ENCODE results near the gene TPO. TPM values are rescaled to one million over a fixed set of nuclear protein-coding genes. Genes with fewer than 3 reads are reported as not detected.
"Not testable (repeated sequence)": the region's sequence is repeated elsewhere in the genome, so short reads cannot be mapped to it uniquely, and the experiment has no call there.

Gene TPO
- polyA plus RNA-seq, 6 donors from 2014 or later: not detected

GRCh38 chr2:1556776-1557466 lies 143.7 kb downstream of the TPO start:
- Mint-ChIP-seq H3K36me3 (no peaks in the 10 kb centered on the region), H3K27ac (no peak overlapping the region), H3K4me3 (no peak overlapping the region), H3K27me3 (peaks cover 9 to 21% (median 13%) of the 10 kb centered on the region in 3 donors), H3K9me3 (no peaks in the 10 kb centered on the region), H3K4me1 (no peaks in the 10 kb centered on the region)
- no peak for ATAC-seq (ENCODE audit: low read depth in 2 of 2)
- no peak for DNase-seq

DNA sequence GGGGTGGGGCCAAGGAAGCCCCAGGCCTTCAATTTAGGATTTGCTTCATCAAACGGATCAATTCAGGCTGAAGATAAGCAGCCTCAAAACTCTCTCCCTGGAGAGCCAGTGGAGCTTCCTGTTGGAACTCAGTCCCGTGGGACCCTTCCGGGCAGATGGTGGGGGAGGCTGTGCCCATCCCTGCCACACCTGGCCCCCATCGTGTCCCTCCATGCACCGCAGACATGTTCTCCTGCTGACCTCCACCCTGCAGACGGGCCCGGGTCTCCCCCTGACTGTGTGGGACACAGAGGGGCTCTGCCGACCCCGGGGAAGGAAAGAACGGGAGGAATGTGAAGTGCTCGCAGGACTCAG lies 144.2 kb downstream of the TPO start:
- no peak for DNase-seq
- no peaks in the 10 kb centered on the region for H3K4me1 Mint-ChIP-seq
- ATAC-seq (ENCODE audit: low read depth in 2 of 2): no peak
- H3K9me3 Mint-ChIP-seq: no peaks in the 10 kb centered on the region
- H3K27me3 Mint-ChIP-seq: peaks cover 6 to 16% (median 13%) of the 10 kb centered on the region in 3 donors
- no peak overlapping the region for H3K4me3 Mint-ChIP-seq
- H3K36me3 Mint-ChIP-seq: no peaks in the 10 kb centered on the region
- H3K27ac Mint-ChIP-seq: no peak overlapping the region

- Mint-ChIP-seq H3K36me3 (no peaks in the 10 kb centered on the region), H3K27ac (no peak overlapping the region), H3K4me3 (no peak overlapping the region), H3K4me1 (peaks cover 0 to 16% (median 15%) of the 10 kb centered on the region in 3 donors), H3K27me3 (peaks cover 5 to 16% (median 6%) of the 10 kb centered on the region in 3 donors), H3K9me3 (no peaks in the 10 kb centered on the region)
- ATAC-seq (ENCODE audit: low read depth in 2 of 2) (no peak), DNase-seq (no peak)
These were observed 146.4 kb downstream of the TPO start for GRCh38 chr2:1559589-1560175.

- Mint-ChIP-seq H3K9me3 (peaks cover 0 to 2% (median 0%) of the 10 kb centered on the region in 7 donors), H3K27me3 (peaks cover 5 to 16% (median 6%) of the 10 kb centered on the region in 3 donors), H3K4me3 (no peak overlapping the region), H3K4me1 (peaks cover 0 to 20% (median 20%) of the 10 kb centered on the region in 3 donors), H3K27ac (no peak overlapping the region), H3K36me3 (no peaks in the 10 kb centered on the region)
- no peak for DNase-seq
- ATAC-seq (ENCODE audit: low read depth in 2 of 2): no peak
These were observed 148.0 kb downstream of the TPO start for GRCh38 chr2:1561259-1561658.

DNA sequence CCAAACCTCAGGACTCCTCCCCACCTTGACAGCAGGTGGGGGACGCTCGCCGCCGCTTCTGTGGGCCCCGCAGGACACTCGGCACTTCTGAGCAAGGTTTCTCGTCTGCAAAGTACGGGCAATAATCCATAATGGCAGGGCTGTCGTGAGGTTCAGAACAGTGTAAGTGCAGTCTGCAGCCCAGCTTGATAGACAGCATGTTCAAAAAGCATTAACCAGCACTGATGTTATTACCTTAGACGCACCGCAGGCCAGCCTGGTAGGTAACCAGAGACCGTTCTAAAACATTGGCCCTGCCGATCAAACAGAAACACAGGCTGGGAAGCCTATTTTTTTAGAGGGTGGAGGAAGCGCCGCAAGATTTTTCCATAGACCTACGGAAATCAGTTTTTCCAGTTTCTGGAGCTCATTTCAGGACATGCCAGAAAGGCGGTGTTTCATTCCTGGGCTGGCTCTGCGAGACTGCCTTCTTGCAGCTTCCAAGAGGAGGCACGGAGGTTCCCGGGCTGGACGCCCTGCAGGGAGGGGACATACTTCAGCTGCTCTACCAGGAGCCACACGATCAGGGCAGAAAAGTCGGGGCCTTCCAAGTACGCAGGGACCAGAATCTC lies 148.7 kb downstream of the TPO start:
- DNase-seq (no peak), ATAC-seq (ENCODE audit: low read depth in 2 of 2) (no peak)
- Mint-ChIP-seq H3K4me1 (peaks cover 0 to 20% (median 20%) of the 10 kb centered on the region in 3 donors), H3K36me3 (no peaks in the 10 kb centered on the region), H3K27me3 (peaks cover 5 to 16% (median 6%) of the 10 kb centered on the region in 3 donors), H3K4me3 (peak overlapping the region in 1 of 8 donors; percentile 35), H3K27ac (no peak overlapping the region), H3K9me3 (peaks cover 0 to 7% (median 0%) of the 10 kb centered on the region in 7 donors)

- Mint-ChIP-seq H3K4me3 (peak overlapping the region in 1 of 8 donors; percentile 36), H3K4me1 (peaks cover 0 to 20% (median 20%) of the 10 kb centered on the region in 3 donors), H3K27ac (peak overlapping the region in 1 of 6 donors; percentile 43), H3K9me3 (peaks cover 0 to 14% (median 0%) of the 10 kb centered on the region in 7 donors), H3K36me3 (no peaks in the 10 kb centered on the region), H3K27me3 (peaks cover 5 to 16% (median 6%) of the 10 kb centered on the region in 3 donors)
- ATAC-seq (ENCODE audit: low read depth in 2 of 2) (no peak), DNase-seq (no peak)
These were observed 150.0 kb downstream of the TPO start for GRCh38 chr2:1563084-1563857.

GRCh38 chr2:1563943-1564891 lies 151.0 kb downstream of the TPO start:
- peak overlapping the region in 5 of 6 donors; percentile 17 to 72 (median 43) for H3K27ac Mint-ChIP-seq
- ATAC-seq (ENCODE audit: low read depth in 2 of 2) (peak in 1 of 2 donors; percentile 66), DNase-seq (no peak)
- no peaks in the 10 kb centered on the region for H3K36me3 Mint-ChIP-seq
- H3K4me3 Mint-ChIP-seq: peak overlapping the region in 5 of 8 donors; percentile 20 to 72 (median 56)
- peaks cover 5 to 16% (median 6%) of the 10 kb centered on the region in 3 donors for H3K27me3 Mint-ChIP-seq
- peaks cover 0 to 14% (median 0%) of the 10 kb centered on the region in 7 donors for H3K9me3 Mint-ChIP-seq
- peaks cover 0 to 20% (median 20%) of the 10 kb centered on the region in 3 donors for H3K4me1 Mint-ChIP-seq

- H3K4me3 Mint-ChIP-seq: no peak overlapping the region
- H3K9me3 Mint-ChIP-seq: peaks cover 0 to 14% (median 0%) of the 10 kb centered on the region in 7 donors
- peaks cover 0 to 20% (median 20%) of the 10 kb centered on the region in 3 donors for H3K4me1 Mint-ChIP-seq
- no peaks in the 10 kb centered on the region for H3K36me3 Mint-ChIP-seq
- no peak for DNase-seq
- H3K27me3 Mint-ChIP-seq: peaks cover 5 to 13% (median 11%) of the 10 kb centered on the region in 3 donors
- H3K27ac Mint-ChIP-seq: peak overlapping the region in 2 of 6 donors; percentile 32 to 68
- no peak for ATAC-seq (ENCODE audit: low read depth in 2 of 2)
These were observed 154.5 kb downstream of the TPO start for GRCh38 chr2:1567556-1568344.

DNA sequence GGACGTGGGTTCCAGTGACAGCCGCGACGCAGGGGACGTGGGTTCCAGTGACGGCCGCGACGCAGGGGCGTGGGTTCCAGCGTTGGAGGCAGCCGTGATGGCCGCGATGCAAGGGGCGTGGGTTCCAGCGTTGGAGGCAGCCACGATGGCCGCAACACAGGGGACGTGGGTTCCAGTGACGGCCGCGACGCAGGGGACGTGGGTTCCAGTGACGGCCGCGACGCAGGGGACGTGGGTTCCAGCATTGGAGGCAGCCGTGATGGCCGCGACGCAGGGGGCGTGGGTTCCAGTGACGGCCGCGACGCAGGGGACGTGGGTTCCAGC lies 155.0 kb downstream of the TPO start:
- Mint-ChIP-seq H3K9me3 (peaks cover 0 to 14% (median 0%) of the 10 kb centered on the region in 7 donors), H3K27me3 (peaks cover 6 to 18% (median 16%) of the 10 kb centered on the region in 3 donors), H3K4me1 (peaks cover 0 to 18% (median 18%) of the 10 kb centered on the region in 3 donors), H3K27ac (peak overlapping the region in 1 of 6 donors; percentile 16)
- not testable (repeated sequence) for ATAC-seq (ENCODE audit: low read depth in 2 of 2); DNase-seq; H3K36me3 Mint-ChIP-seq; H3K4me3 Mint-ChIP-seq

- H3K27me3 Mint-ChIP-seq: peaks cover 6 to 30% (median 18%) of the 10 kb centered on the region in 3 donors
- peaks cover 0 to 14% (median 0%) of the 10 kb centered on the region in 7 donors for H3K9me3 Mint-ChIP-seq
- DNase-seq (no peak), ATAC-seq (ENCODE audit: low read depth in 2 of 2) (no peak)
- H3K36me3 Mint-ChIP-seq: no peaks in the 10 kb centered on the region
- no peak overlapping the region for H3K4me3 Mint-ChIP-seq
- H3K4me1 Mint-ChIP-seq: peaks cover 0 to 3% (median 2%) of the 10 kb centered on the region in 3 donors
- H3K27ac Mint-ChIP-seq: no peak overlapping the region
These were observed 156.7 kb downstream of the TPO start for GRCh38 chr2:1569879-1570450.

- H3K36me3 Mint-ChIP-seq: no peaks in the 10 kb centered on the region
- H3K27ac Mint-ChIP-seq: no peak overlapping the region
- H3K4me3 Mint-ChIP-seq: no peak overlapping the region
- DNase-seq: no peak
- H3K4me1 Mint-ChIP-seq: no peaks in the 10 kb centered on the region
- no peak for ATAC-seq (ENCODE audit: low read depth in 2 of 2)
- H3K27me3 Mint-ChIP-seq: peaks cover 6 to 41% (median 25%) of the 10 kb centered on the region in 3 donors
- H3K9me3 Mint-ChIP-seq: peaks cover 0 to 9% (median 0%) of the 10 kb centered on the region in 7 donors
These were observed 158.5 kb downstream of the TPO start for GRCh38 chr2:1571477-1572417.

All from naive B cell (primary cell).